GM23338 (cell line): Measurements from ENCODE around the gene MTCL3.

Source experiments
- ATAC-seq: fragments of 200-7000 bp; cut with Tn5 transposase; 3 replicates; pipeline ENCODE4 v1.9.1; 2020
- DNase-seq: peaks from one replicate; pipeline ENCODE4 v3.0.0-alpha.2; 2015; ENCODE audit warnings: low spot score
- H2AFZ ChIP-seq: fragments of 200-600 bp; sonication (generic); 2 replicates; pipeline ENCODE4 v1.8.0; 2016; ENCODE audit warnings: antibody characterized with exemption, mild to moderate bottlenecking, moderate library complexity
- H3F3A ChIP-seq: fragments of 200-600 bp; sonication (generic); replicated peaks from 2 replicates; pipeline ENCODE4 v1.8.0; 2017; ENCODE audit warnings: antibody characterized with exemption, mixed run types, low read depth
- H3K27ac ChIP-seq: fragments of 200-600 bp; sonication (generic); 2 replicates; pipeline ENCODE4 v1.6.1; 2016; ENCODE audit warnings: low read depth
- H3K27me3 ChIP-seq: fragments of 200-600 bp; sonication (generic); 2 replicates; pipeline ENCODE4 v1.8.0; 2016; ENCODE audit warnings: mild to moderate bottlenecking, mixed run types, moderate library complexity; ENCODE audit not compliant: insufficient read depth
- H3K36me3 ChIP-seq: fragments of 200-600 bp; sonication (generic); 2 replicates; pipeline ENCODE4 v1.8.0; 2016; ENCODE audit warnings: mild to moderate bottlenecking; ENCODE audit not compliant: insufficient read depth
- H3K4me1 ChIP-seq: fragments of 200-600 bp; sonication (generic); 2 replicates; pipeline ENCODE4 v1.8.0; 2016; ENCODE audit warnings: mild to moderate bottlenecking, moderate library complexity; ENCODE audit not compliant: insufficient read depth
- H3K4me2 ChIP-seq: fragments of 200-600 bp; sonication (generic); 2 replicates; pipeline ENCODE4 v1.7.1; 2017; ENCODE audit warnings: mixed run types
- H3K4me3 ChIP-seq: fragments of 200-600 bp; sonication (generic); 2 replicates; pipeline ENCODE4 v1.6.1; 2016; ENCODE audit warnings: mixed run types
- H3K79me2 ChIP-seq: fragments of 200-600 bp; sonication (generic); replicated peaks from 2 replicates; pipeline ENCODE4 v1.8.0; 2017; ENCODE audit warnings: mild to moderate bottlenecking; ENCODE audit not compliant: insufficient read depth
- H3K9me2 ChIP-seq: fragments of 200-600 bp; sonication (generic); 2 replicates; pipeline ENCODE4 v1.8.0; 2017; ENCODE audit not compliant: insufficient read depth
- H4K20me1 ChIP-seq: fragments of 200-600 bp; sonication (generic); replicated peaks from 2 replicates; pipeline ENCODE4 v1.8.0; 2017; ENCODE audit warnings: mild to moderate bottlenecking; ENCODE audit not compliant: insufficient read depth
- H3K27ac Mint-ChIP-seq: 2 replicates; pipeline ENCODE4 v1.8.0; 2020; ENCODE audit warnings: inconsistent platforms, mild to moderate bottlenecking, moderate library complexity, mixed read lengths
- H3K27me3 Mint-ChIP-seq: 3 replicates; pipeline ENCODE4 v1.8.0; 2022; ENCODE audit warnings: low read depth, mild to moderate bottlenecking, moderate library complexity, mixed read lengths, inconsistent platforms; ENCODE audit not compliant: insufficient read depth, poor library complexity
- H3K36me3 Mint-ChIP-seq: 3 replicates; pipeline ENCODE4 v1.8.0; 2021; ENCODE audit warnings: low read depth, mild to moderate bottlenecking, inconsistent platforms, moderate library complexity, mixed read lengths
- H3K4me1 Mint-ChIP-seq: 3 replicates; pipeline ENCODE4 v1.8.0; 2020; ENCODE audit warnings: mild to moderate bottlenecking, inconsistent platforms, mixed read lengths
- H3K4me3 Mint-ChIP-seq: 3 replicates; pipeline ENCODE4 v1.8.0; 2021; ENCODE audit warnings: moderate library complexity, mild to moderate bottlenecking, inconsistent platforms, mixed read lengths
- H3K9me3 Mint-ChIP-seq: 3 replicates; pipeline ENCODE4 v1.8.0; 2020; ENCODE audit warnings: moderate library complexity, mild to moderate bottlenecking, inconsistent platforms, mixed read lengths
- CREB1 ChIP-seq: fragments of 250-450 bp; sonication (Bioruptor Pico); IDR thresholded peaks from 2 replicates; pipeline ENCODE4 v1.5.0; 2020; ENCODE audit warnings: low read depth, mild to moderate bottlenecking, moderate library complexity
- CTCF ChIP-seq, 2 experiments: fragments of 200-600 bp in 1 of 2; sonication (generic) in 1 of 2; conservative IDR thresholded peaks; 2 replicates each; pipeline versions ENCODE4 v1.5.1 to v1.6.1; 2016 to 2017; ENCODE audit warnings: antibody characterized with exemption in 2 of 2, low read depth in 2 of 2, mild to moderate bottlenecking in 2 of 2, moderate library complexity in 1 of 2
- EZH2 ChIP-seq: fragments of 200-600 bp; sonication (generic); IDR thresholded peaks from one replicate; pipeline ENCODE4 v1.8.0; 2017; ENCODE audit warnings: antibody characterized with exemption, mild to moderate bottlenecking, low read depth; ENCODE audit not compliant: unreplicated experiment
- EZH2phosphoT487 ChIP-seq: fragments of 200-600 bp; sonication (generic); IDR thresholded peaks from one replicate; pipeline ENCODE4 v1.8.1; 2018; ENCODE audit warnings: antibody characterized with exemption; ENCODE audit not compliant: unreplicated experiment
- JUNB ChIP-seq: IDR thresholded peaks from one replicate; pipeline ENCODE4 v1.6.1; 2016; ENCODE audit warnings: antibody characterized with exemption; ENCODE audit not compliant: unreplicated experiment
- NANOG ChIP-seq: IDR thresholded peaks from 2 replicates; pipeline ENCODE4 v1.6.1; 2016; ENCODE audit warnings: antibody characterized with exemption, borderline replicate concordance
- POLR2AphosphoS5 ChIP-seq: IDR thresholded peaks from 2 replicates; pipeline ENCODE4 v1.6.1; 2016; ENCODE audit warnings: antibody characterized with exemption, low read depth
- REST ChIP-seq: IDR thresholded peaks from one replicate; pipeline ENCODE4 v1.6.1; 2018; ENCODE audit warnings: antibody characterized with exemption; ENCODE audit not compliant: unreplicated experiment
- STAT1 ChIP-seq: IDR thresholded peaks from one replicate; pipeline ENCODE4 v1.6.1; 2016; ENCODE audit warnings: antibody characterized with exemption; ENCODE audit not compliant: unreplicated experiment
- ZNF114 ChIP-seq: fragments of 250-450 bp; sonication (Bioruptor Pico); IDR thresholded peaks from 2 replicates; pipeline ENCODE4 v1.5.0; 2020; ENCODE audit warnings: mild to moderate bottlenecking, moderate library complexity
- ZNF331 ChIP-seq: fragments of 250-450 bp; sonication (Bioruptor Pico); IDR thresholded peaks from 2 replicates; pipeline ENCODE4 v1.5.0; 2020; ENCODE audit warnings: low read depth, mild to moderate bottlenecking, moderate library complexity
- ZNF462 ChIP-seq: fragments of 250-450 bp; sonication (Bioruptor Pico); IDR thresholded peaks from 2 replicates; pipeline ENCODE4 v1.5.0; 2020; ENCODE audit warnings: mild to moderate bottlenecking, moderate library complexity
- TF ChIP-seq, protein P1 (sequence below): IDR thresholded peaks from 2 replicates; pipeline ENCODE4 v1.6.1; 2016; ENCODE audit warnings: antibody characterized with exemption

The MTCL3 gene

DNA sequence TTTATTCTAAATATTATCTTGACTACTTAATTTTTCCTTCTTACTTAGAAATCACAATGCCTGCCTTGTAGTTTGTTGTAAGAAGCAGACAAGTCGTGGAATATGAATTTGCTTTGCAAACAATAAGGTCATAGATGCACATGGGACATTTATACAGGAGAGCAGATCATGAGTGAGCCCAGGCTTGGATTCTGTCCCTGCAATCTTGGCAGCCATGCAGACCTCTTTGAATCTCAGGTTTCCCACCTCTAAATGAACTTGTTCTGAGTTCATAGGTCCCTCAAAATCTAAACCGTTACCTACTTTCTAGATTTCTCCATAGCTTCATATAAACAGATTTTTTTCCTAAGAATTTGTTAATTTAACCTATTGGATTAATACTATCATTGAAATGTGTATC is 79.4 kb downstream of the MTCL3 start:
- ATAC-seq: no peak
- Mint-ChIP-seq H3K4me1 (no peaks in the 10 kb centered on the region; the same call in 2 of the 3 replicates), H3K27ac (no peak overlapping the region), H3K4me3 (no peak overlapping the region), H3K36me3 (no peaks in the 10 kb centered on the region), H3K9me3 (no peaks in the 10 kb centered on the region), H3K27me3 (peaks cover 5% of the 10 kb centered on the region)
- H3K4me2 ChIP-seq: no peak overlapping the region
- H3K4me3 ChIP-seq: no peak overlapping the region
- TF ChIP-seq ZNF114 (CRISPR knock-in tag) (no peak), ZNF462 (CRISPR knock-in tag) (no peak), CTCF (conservative IDR thresholded peaks at IDR 0.05; ENCODE audit: low read depth in 2 of 2) (no peak), EZH2phosphoT487 (no peak), STAT1 (no peak), ZNF331 (CRISPR knock-in tag) (no peak), POLR2AphosphoS5 (no peak), CREB1 (no peak), JUNB (no peak), NANOG (no peak), REST (no peak), EZH2 (no peak)
- TF ChIP-seq, protein P1, sequence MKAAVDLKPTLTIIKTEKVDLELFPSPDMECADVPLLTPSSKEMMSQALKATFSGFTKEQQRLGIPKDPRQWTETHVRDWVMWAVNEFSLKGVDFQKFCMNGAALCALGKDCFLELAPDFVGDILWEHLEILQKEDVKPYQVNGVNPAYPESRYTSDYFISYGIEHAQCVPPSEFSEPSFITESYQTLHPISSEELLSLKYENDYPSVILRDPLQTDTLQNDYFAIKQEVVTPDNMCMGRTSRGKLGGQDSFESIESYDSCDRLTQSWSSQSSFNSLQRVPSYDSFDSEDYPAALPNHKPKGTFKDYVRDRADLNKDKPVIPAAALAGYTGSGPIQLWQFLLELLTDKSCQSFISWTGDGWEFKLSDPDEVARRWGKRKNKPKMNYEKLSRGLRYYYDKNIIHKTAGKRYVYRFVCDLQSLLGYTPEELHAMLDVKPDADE: no peak
- H4K20me1 ChIP-seq: no peaks in the 10 kb centered on the region
- H3K79me2 ChIP-seq: no peaks in the 10 kb centered on the region
- H2AFZ ChIP-seq: no peak overlapping the region
- no peaks in the 10 kb centered on the region for H3K27me3 ChIP-seq
- H3K4me1 ChIP-seq: no peaks in the 10 kb centered on the region
- no peaks in the 10 kb centered on the region for H3K9me2 ChIP-seq
- no peaks in the 10 kb centered on the region for H3F3A ChIP-seq
- no peaks in the 10 kb centered on the region for H3K36me3 ChIP-seq
- H3K27ac ChIP-seq: no peak overlapping the region
- no peak for DNase-seq
